H1 (cell line): ENCODE data around the gene RHOG. TPM values are rescaled to one million over a fixed set of nuclear protein-coding genes. Genes with fewer than 3 reads are reported as not detected.

ENCODE experiments used
- CTCF ChIA-PET: fragments of 300-600 bp; sonication (Branson Sonifier 250); formaldehyde crosslinking; loops from one replicate; lab custom pipeline; 2021; ENCODE audit not compliant: partially characterized antibody; lab: Charles Lee
- POLR2A ChIA-PET: fragments of 300-600 bp; sonication (Branson Sonifier 250); formaldehyde crosslinking; loops from one replicate; lab custom pipeline; 2021; ENCODE audit warnings: inconsistent platforms; ENCODE audit not compliant: partially characterized antibody; lab: Charles Lee
- DNase-seq, 2 experiments: peaks; one replicate each; pipeline versions ENCODE4 v3.0.0 to v3.0.0-alpha.2; 2010 to 2022; ENCODE audit warnings: low spot score in 2 of 2, low read depth in 1 of 2, mixed read lengths in 1 of 2
- FAIRE-seq: peaks from 2 replicates; lab custom pipeline; 2011; peaks lifted over from hg19 to GRCh38; lab: Jason Lieb, UNC
- H2AFZ ChIP-seq: 2 replicates; pipeline ENCODE4 v1.8.1; 2012; ENCODE audit warnings: low read length, inconsistent platforms
- H2AK5ac ChIP-seq: 2 replicates; pipeline ENCODE4 v1.6.1; 2013; ENCODE audit warnings: low read depth, low read length
- H2BK120ac ChIP-seq: replicated peaks from 2 replicates; pipeline ENCODE3; 2013; ENCODE audit warnings: low read depth, low read length, inconsistent platforms
- H2BK12ac ChIP-seq: 2 replicates; pipeline ENCODE4 v1.6.1; 2013; ENCODE audit warnings: low read depth, low read length
- H2BK15ac ChIP-seq: 2 replicates; pipeline ENCODE4 v1.6.1; 2013; ENCODE audit warnings: low read length
- H2BK20ac ChIP-seq: 2 replicates; pipeline ENCODE4 v1.6.1; 2013; ENCODE audit warnings: low read length
- H2BK5ac ChIP-seq: 2 replicates; pipeline ENCODE4 v1.6.1; 2013; ENCODE audit warnings: low read depth, low read length
- H3K14ac ChIP-seq: 2 replicates; pipeline ENCODE4 v1.6.1; 2013; ENCODE audit warnings: inconsistent platforms; ENCODE audit not compliant: insufficient read length
- H3K18ac ChIP-seq: 2 replicates; pipeline ENCODE4 v1.6.1; 2013; ENCODE audit warnings: low read length; ENCODE audit errors: extremely low read depth
- H3K23ac ChIP-seq: 2 replicates; pipeline ENCODE4 v1.6.1; 2013; ENCODE audit warnings: inconsistent platforms; ENCODE audit not compliant: insufficient read length
- H3K23me2 ChIP-seq: 2 replicates; pipeline ENCODE4 v1.6.1; 2013; ENCODE audit warnings: low read depth, low read length
- H3K27ac ChIP-seq: 2 replicates; pipeline ENCODE4 v1.6.1; 2011; ENCODE audit warnings: low read depth, low read length, inconsistent platforms
- H3K27me3 ChIP-seq, 4 experiments: replicated peaks in 1 of 4; 1 replicate in 1 of 4; 2 replicates in 3 of 4; pipeline versions ENCODE4 v1.6.1 to v1.8.1; 2011 to 2013; ENCODE audit warnings: low read length in 3 of 4, mild to moderate bottlenecking in 3 of 4, inconsistent platforms in 2 of 4, mixed read lengths in 2 of 4, moderate library complexity in 1 of 4; ENCODE audit not compliant: control insufficient read depth in 3 of 4, insufficient read depth in 3 of 4; ENCODE audit errors: extremely low read depth in 1 of 4
- H3K36me3 ChIP-seq, 4 experiments: 2 replicates each; pipeline versions ENCODE4 v1.6.1 to v1.8.1; 2011 to 2013; ENCODE audit warnings: mild to moderate bottlenecking in 4 of 4, low read length in 3 of 4, moderate library complexity in 2 of 4, control low read depth in 1 of 4, inconsistent platforms in 1 of 4; ENCODE audit not compliant: insufficient read depth in 4 of 4, control insufficient read depth in 2 of 4
- H3K4ac ChIP-seq: replicated peaks from 2 replicates; pipeline ENCODE3; 2013; ENCODE audit warnings: low read length, low read depth, mixed read lengths, inconsistent platforms; ENCODE audit not compliant: insufficient read length
- H3K4me1 ChIP-seq, 4 experiments: replicated peaks in 1 of 4; 1 replicate in 1 of 4; 2 replicates in 3 of 4; pipeline versions ENCODE4 v1.6.1 to v1.8.1; 2011 to 2013; ENCODE audit warnings: low read length in 3 of 4, inconsistent platforms in 2 of 4, mixed read lengths in 1 of 4; ENCODE audit not compliant: insufficient read depth in 4 of 4, control insufficient read depth in 3 of 4
- H3K4me2 ChIP-seq, 2 experiments: 2 replicates each; pipeline versions ENCODE4 v1.6.1 to v1.8.1; 2011 to 2013; ENCODE audit warnings: low read depth in 2 of 2, low read length in 2 of 2, control low read depth in 1 of 2, inconsistent platforms in 1 of 2, mild to moderate bottlenecking in 1 of 2; ENCODE audit not compliant: insufficient read depth in 1 of 2
- H3K4me3 ChIP-seq, 4 experiments: fragments of 200-600, 300-600 bp in 1 of 4; sonication (generic), shearing (Covaris generic), sonication (Bioruptor Twin) in 1 of 4; 2 replicates each; pipeline versions ENCODE4 v1.5.1 to v1.8.1; 2011 to 2016; ENCODE audit warnings: low read length in 4 of 4, low read depth in 3 of 4, control low read depth in 2 of 4, inconsistent platforms in 2 of 4, mild to moderate bottlenecking in 2 of 4, mixed read lengths in 1 of 4, moderate library complexity in 1 of 4; ENCODE audit not compliant: insufficient read depth in 2 of 4; ENCODE audit errors: extremely low read depth in 1 of 4
- H3K56ac ChIP-seq: replicated peaks from 2 replicates; pipeline ENCODE3; 2013; ENCODE audit warnings: low read depth, mild to moderate bottlenecking, mixed read lengths, low read length, inconsistent platforms; ENCODE audit not compliant: insufficient read length
- H3K79me1 ChIP-seq: 2 replicates; pipeline ENCODE4 v1.6.1; 2013; ENCODE audit warnings: low read depth, low read length, control low read depth
- H3K79me2 ChIP-seq, 2 experiments: 2 replicates each; pipeline versions ENCODE4 v1.6.1 to v1.8.1; 2012 to 2013; ENCODE audit warnings: low read length in 2 of 2, mild to moderate bottlenecking in 2 of 2, inconsistent platforms in 1 of 2; ENCODE audit not compliant: insufficient read depth in 2 of 2, control insufficient read depth in 1 of 2
- H3K9ac ChIP-seq, 4 experiments: replicated peaks in 1 of 4; 1 replicate in 1 of 4; 2 replicates in 3 of 4; pipeline versions ENCODE4 v1.6.1 to v1.8.1; 2011 to 2013; ENCODE audit warnings: low read depth in 3 of 4, low read length in 3 of 4, control low read depth in 2 of 4, mild to moderate bottlenecking in 2 of 4, moderate library complexity in 2 of 4, inconsistent platforms in 1 of 4; ENCODE audit errors: extremely low read depth in 1 of 4
- H3K9me3 ChIP-seq, 2 experiments: 2 replicates each; pipeline versions ENCODE4 v1.6.1 to v1.8.1; 2012 to 2013; ENCODE audit warnings: mild to moderate bottlenecking in 2 of 2, moderate library complexity in 2 of 2, control low read depth in 1 of 2, inconsistent platforms in 1 of 2, low read depth in 1 of 2, low read length in 1 of 2, mixed read lengths in 1 of 2; ENCODE audit not compliant: insufficient read depth in 2 of 2
- H4K20me1 ChIP-seq, 2 experiments: replicated peaks in 1 of 2; 2 replicates each; pipeline versions ENCODE3 to v1.8.1; 2011 to 2013; ENCODE audit warnings: inconsistent platforms in 2 of 2, low read length in 2 of 2, mild to moderate bottlenecking in 1 of 2; ENCODE audit not compliant: insufficient read depth in 2 of 2, control insufficient read depth in 1 of 2
- H4K5ac ChIP-seq: 2 replicates; pipeline ENCODE4 v1.6.1; 2013; ENCODE audit warnings: low read length, low read depth, mixed read lengths, inconsistent platforms; ENCODE audit not compliant: insufficient read length
- H4K8ac ChIP-seq: 2 replicates; pipeline ENCODE4 v1.8.0; 2013; ENCODE audit warnings: mild to moderate bottlenecking, moderate library complexity, low read length, inconsistent platforms; ENCODE audit not compliant: insufficient read depth; ENCODE audit errors: extremely low read depth
- H4K91ac ChIP-seq: replicated peaks from 2 replicates; pipeline ENCODE3; 2013; ENCODE audit warnings: low read length, mixed read lengths, inconsistent platforms; ENCODE audit not compliant: insufficient read length
- BACH1 ChIP-seq: IDR thresholded peaks from 2 replicates; pipeline ENCODE4 v1.6.1; 2012; ENCODE audit warnings: low read length, improper control_type of control experiment
- CBX8 ChIP-seq: fragments of 300-800, 300-1000 bp; sonication (generic); IDR thresholded peaks from 2 replicates; pipeline ENCODE4 v1.7.1; 2016; ENCODE audit warnings: low read depth, low read length, borderline replicate concordance
- CTCF ChIP-seq, 3 experiments: IDR thresholded peaks; 1 replicate in 2 of 3; 2 replicates in 1 of 3; pipeline versions ENCODE4 v1.5.1 to v1.6.1; 2011; ENCODE audit warnings: low read length in 3 of 3, mild to moderate bottlenecking in 3 of 3, inconsistent platforms in 2 of 3, low read depth in 1 of 3, moderate library complexity in 1 of 3; ENCODE audit not compliant: insufficient read depth in 1 of 3; ENCODE audit errors: control extremely low read depth in 1 of 3
- HDAC2 ChIP-seq, 2 experiments: fragments of 300-600 bp in 1 of 2; sonication (generic) in 1 of 2; IDR thresholded peaks; 2 replicates each; pipeline ENCODE4 v1.6.1; 2011 to 2012; ENCODE audit warnings: low read depth in 2 of 2, low read length in 2 of 2, mild to moderate bottlenecking in 2 of 2, moderate library complexity in 2 of 2, borderline replicate concordance in 1 of 2, inconsistent platforms in 1 of 2
- KDM5A ChIP-seq: fragments of 200-600 bp; IDR thresholded peaks from 2 replicates; pipeline ENCODE4 v1.7.1; 2012; ENCODE audit warnings: mild to moderate bottlenecking, low read length, inconsistent platforms, mixed read lengths
- PHF8 ChIP-seq: fragments of 200-600 bp; sonication (generic); conservative IDR thresholded peaks from 2 replicates; pipeline ENCODE4 v1.7.1; 2012; ENCODE audit warnings: low read depth, mild to moderate bottlenecking, inconsistent platforms, low read length, moderate library complexity
- TAF7 ChIP-seq: optimal IDR thresholded peaks from 2 replicates; pipeline ENCODE3; 2011; ENCODE audit warnings: low read depth, mild to moderate bottlenecking, inconsistent platforms, low read length, moderate library complexity, borderline replicate concordance
- ZNF274 ChIP-seq: IDR thresholded peaks from 2 replicates; pipeline ENCODE4 v1.7.0; 2012; ENCODE audit warnings: low read length, borderline replicate concordance; ENCODE audit errors: extremely low read depth
- WGBS, 2 experiments: shearing (Covaris generic) in 1 of 2; methylation state at CpG; one replicate each; pipeline versions ENCODE4 v1.1.6 to v1.1.7; 2013 to 2015; ENCODE audit warnings: low lambda C conversion rate in 2 of 2, mixed read lengths in 2 of 2, inconsistent platforms in 1 of 2, low coverage in 1 of 2, missing lambda C conversion rate in 1 of 2; ENCODE audit not compliant: insufficient replicate concordance in 2 of 2, insufficient coverage in 1 of 2, insufficient read length in 1 of 2; ENCODE audit errors: extremely low coverage in 1 of 2, missing lambda C conversion rate in 1 of 2; 5-methylcytosine and 5-hydroxymethylcytosine counted together
- polyA plus RNA-seq, 7 experiments: library from polyadenylated mRNA; depleted of rRNA in 3 of 7; stranded (reverse) in 5 of 7; unstranded in 2 of 7; fragments of >200 nt in 5 of 7; fragments of 200-250 nt in 2 of 7; gene quantifications; 1 replicate in 5 of 7; 2 replicates in 1 of 7; 4 replicates in 1 of 7; pipeline versions ENCODE4 v1.2.1 to v1.2.3, GENCODE V29; 2011 to 2013; ENCODE audit warnings: missing spikeins in 2 of 7, mixed read lengths in 2 of 7
- total RNA-seq: library from RNA; stranded (reverse); fragmentation: NEBNext Ultra II Directional; extraction: Animal tissue kit (Norgen Biotek cat#: 25700); gene quantifications from 2 replicates; pipeline ENCODE4 v1.2.1, GENCODE V29; 2021

RHOG gene
- total and polyA plus RNA-seq, 2 of the 8 experiments (the other 6 are each of a cell fraction or from before 2014, with no cell fraction given) = 28.3 to 69.6 TPM

- WGBS, 2 experiments = 75% methylated on average over 3 of the region's 3 CpGs; no CpG with 5 or more reads in 1 of the 2 experiments
Observed at GRCh38 chr11:3865388-3866193, 24.8 kb upstream of the RHOG start.

More at GRCh38 chr11:3865388-3866193, 24.8 kb upstream of the RHOG start:
- Histone ChIP-seq H3K14ac (no peak overlapping the region), H3K4me1 (peaks cover 0 to 7% (median 4%) of the 10 kb centered on the region in 4 experiments; a peak in 4 of 7 replicates), H3K27ac (no peak overlapping the region), H3K56ac (no peak overlapping the region), H3K18ac (no peak overlapping the region), H2BK20ac (no peak overlapping the region), H2BK5ac (no peak overlapping the region), H3K4ac (no peak overlapping the region), H3K4me3 (no peak overlapping the region), H3K79me1 (peaks cover 2% of the 10 kb centered on the region; the same call in 1 of the 2 replicates), H2BK12ac (no peak overlapping the region), H4K5ac (no peak overlapping the region), H3K27me3 (no peaks in the 10 kb centered on the region), H3K4me2 (no peak overlapping the region; a peak in 1 of 4 replicates), H2BK120ac (no peak overlapping the region), H2AFZ (no peak overlapping the region), H3K9ac (no peak overlapping the region), H4K91ac (no peak overlapping the region), H3K23ac (no peak overlapping the region), H4K8ac (no peak overlapping the region), H4K20me1 (peaks cover 2 to 3% of the 10 kb centered on the region in 2 experiments), H3K23me2 (no peaks in the 10 kb centered on the region), H3K79me2 (no peaks in the 10 kb centered on the region), H3K9me3 (no peaks in the 10 kb centered on the region), H3K36me3 (no peaks in the 10 kb centered on the region), H2AK5ac (no peak overlapping the region), H2BK15ac (no peak overlapping the region)
- ChIA-PET CTCF (interaction anchor here (0.6 to 10.7 kb wide), 5 partner anchors 11 to 1820 kb away, joined by 3 to 73 read pairs (median 3); partner anchors contain the start of genes RHOG and STIM1), POLR2A (interaction anchor here (1.0 kb wide), 1 partner anchor 15 kb away, joined by 3 read pairs; no protein-coding TSS in a partner anchor)
- FAIRE-seq (no peak), DNase-seq (no peak)
- TF ChIP-seq KDM5A (no peak), HDAC2 (IDR thresholded peaks at IDR 0.05; ENCODE audit: borderline replicate concordance in 1 of 2, low read depth in 2 of 2, low read length in 2 of 2) (no peak), CBX8 (no peak), ZNF274 (no peak), CTCF (IDR thresholded peaks at IDR 0.05; ENCODE audit: control extremely low read depth in 1 of 3, insufficient read depth in 1 of 3, low read depth in 1 of 3, low read length in 3 of 3) (no peak), BACH1 (no peak), TAF7 (no peak), PHF8 (no peak)
